Activated CD4-positive, CD25-positive, alpha-beta regulatory T cell treated with anti-CD3 and anti-CD28 coated beads, Interleukin-2, amount 50 U/mL, for 16 hours (primary cell): ENCODE data around the gene CEP250.
A peak's percentile ranks its signal among the peaks of the same experiment; 100 is the strongest.
"Not testable (repeated sequence)": the region's sequence is repeated elsewhere in the genome, so short reads cannot be mapped to it uniquely, and the experiment has no call there.

ENCODE experiments used
- DNase-seq: peaks from one replicate; pipeline ENCODE4 v3.0.0-alpha.2; 2020; ENCODE audit warnings: low read depth, low spot score

CEP250 gene

GRCh38 chr20:35518955-35519354 is 63.6 kb downstream of the CEP250 start:
- DNase-seq, result no peak

GRCh38 chr20:35523298-35523888 is 68.0 kb downstream of the CEP250 start:
- DNase-seq, result no peak

DNA sequence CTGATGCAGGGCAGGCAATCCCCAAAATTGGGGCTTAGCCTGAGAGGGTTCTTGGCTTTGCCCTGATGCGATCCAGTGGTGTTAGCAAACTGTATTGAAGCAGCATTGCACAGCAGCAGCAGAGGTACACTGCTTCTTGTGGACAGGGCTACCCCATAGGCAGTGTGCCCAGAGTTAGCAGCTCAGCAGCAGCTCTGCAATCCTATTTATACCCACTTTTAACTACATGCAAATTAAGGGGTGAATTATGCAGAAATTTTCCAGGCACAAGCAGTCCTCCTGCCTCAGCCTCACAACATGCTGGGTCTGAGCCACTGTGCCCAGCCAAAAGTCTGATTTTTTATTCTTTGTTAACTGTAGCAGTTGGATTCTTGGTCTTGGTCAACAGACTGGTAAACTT is 70.2 kb downstream of the CEP250 start:
- DNase-seq, result no peak

DNA sequence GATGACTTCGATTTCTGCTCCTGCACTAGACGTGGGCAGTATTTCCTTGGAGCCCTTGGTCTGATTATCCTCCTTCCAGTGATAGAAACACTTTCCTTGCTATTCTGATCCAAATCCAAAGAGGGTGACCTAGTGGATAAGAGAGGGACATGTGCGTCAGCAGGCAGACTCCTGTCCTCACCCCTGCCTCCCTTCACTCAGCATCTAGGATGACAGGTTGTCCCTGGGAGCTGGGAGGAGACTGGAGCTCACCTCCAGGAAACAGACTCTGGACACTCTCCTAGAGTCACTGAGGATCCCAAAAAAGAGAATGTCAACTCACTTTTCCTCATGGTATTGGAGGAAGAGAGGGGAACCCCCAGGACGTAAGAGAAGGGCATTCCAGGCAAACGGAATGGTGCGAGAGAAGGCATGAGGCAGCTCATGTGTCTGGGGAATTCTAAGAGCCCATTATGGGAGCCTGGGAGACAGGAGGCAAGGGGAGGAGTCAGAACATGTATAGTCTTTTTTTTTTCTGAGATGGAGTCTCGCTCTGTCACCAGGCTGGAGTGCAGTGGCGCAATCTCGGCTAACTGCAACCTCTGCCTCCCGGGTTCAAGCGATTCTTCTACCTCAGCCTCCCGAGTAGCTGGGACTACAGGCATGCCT is 71.8 kb downstream of the CEP250 start:
- no peak for DNase-seq

DNA sequence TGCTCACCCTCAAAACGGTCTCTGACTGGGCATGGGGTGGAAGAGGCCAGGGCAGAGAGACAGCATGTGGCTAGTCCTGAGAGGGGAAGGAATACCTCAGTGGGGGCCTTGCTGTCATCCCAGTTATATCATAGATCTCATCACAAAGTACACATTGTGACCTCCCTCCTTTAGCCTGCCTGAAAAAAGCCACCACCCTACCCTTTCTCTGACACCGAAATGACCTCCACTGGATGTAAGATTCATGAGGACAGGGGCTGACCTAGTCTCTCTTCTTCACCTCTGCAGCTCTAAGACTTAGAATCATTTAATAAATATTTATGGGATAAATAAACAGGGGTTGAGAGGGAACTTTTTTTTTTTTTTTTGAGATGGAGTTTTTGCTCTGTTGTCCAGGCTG is 74.2 kb downstream of the CEP250 start, which contains the start of gene C20orf173:
Gene C20orf173, minus strand, starts transcription at position 101 of the 400 bp plus-strand sequence. CDS start 279 bp downstream, outside the sequence.
- no peak for DNase-seq

DNA sequence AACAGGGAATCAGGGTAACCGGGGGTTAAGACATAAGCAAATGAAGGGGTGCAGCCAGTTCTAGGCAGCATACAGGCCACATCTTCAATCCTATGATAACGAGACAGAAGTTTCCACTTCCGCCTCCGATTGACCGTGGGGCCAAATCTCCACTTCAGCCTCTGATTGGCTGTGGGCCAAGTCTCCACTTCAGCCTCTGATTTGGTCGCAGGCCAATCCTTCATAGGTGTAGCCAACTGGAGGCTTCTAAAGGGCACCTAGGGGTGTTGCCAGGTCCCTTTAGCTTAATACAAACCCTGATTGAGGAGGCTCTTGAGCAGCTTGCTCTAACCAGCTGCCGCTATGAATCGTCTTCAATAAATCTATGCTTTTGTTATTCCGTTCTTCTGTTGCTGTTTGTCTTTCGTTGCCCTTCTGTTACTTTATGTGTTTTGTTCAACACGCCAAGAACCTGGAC is 84.4 kb downstream of the CEP250 start:
- DNase-seq, result no peak

GRCh38 chr20:35541118-35541782 is 85.9 kb downstream of the CEP250 start:
- no peak for DNase-seq

GRCh38 chr20:35541783-35542662 is 86.6 kb downstream of the CEP250 start, which contains the start of gene ERGIC3:
TSS of gene ERGIC3 (plus strand) at chr20:35542078. CDS start at chr20:35542098, 20 bp downstream.
- DNase-seq, result peak; percentile 88

GRCh38 chr20:35542990-35543389 is 87.6 kb downstream of the CEP250 start:
- no peak for DNase-seq

GRCh38 chr20:35544436-35544835 is 89.0 kb downstream of the CEP250 start:
- DNase-seq, result no peak

GRCh38 chr20:35544941-35545340 is 89.5 kb downstream of the CEP250 start:
- DNase-seq, result not testable (repeated sequence)

DNA sequence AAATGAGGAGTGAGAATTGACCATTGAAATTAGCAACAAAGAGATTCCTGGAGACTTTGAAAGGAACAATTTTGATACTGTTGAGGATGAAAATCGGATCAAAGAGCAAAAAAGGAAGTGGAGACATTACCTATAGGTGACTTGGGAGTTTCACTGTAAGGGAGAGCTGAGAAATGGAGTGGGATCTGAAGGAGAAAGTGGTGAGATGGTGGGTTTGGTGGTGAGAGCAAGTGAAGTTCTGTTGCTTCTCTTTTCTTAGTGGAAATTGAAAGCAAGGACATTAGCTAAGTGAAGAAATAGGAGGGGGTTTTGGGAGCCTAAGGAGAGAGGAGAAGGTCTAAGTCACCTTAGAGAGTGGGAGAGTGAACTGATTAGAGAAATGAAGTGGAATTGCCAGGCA is 90.7 kb downstream of the CEP250 start:
- DNase-seq, result no peak

- DNase-seq, result no peak
Measured at GRCh38 chr20:35547329-35547728, 91.9 kb downstream of the CEP250 start.

DNA sequence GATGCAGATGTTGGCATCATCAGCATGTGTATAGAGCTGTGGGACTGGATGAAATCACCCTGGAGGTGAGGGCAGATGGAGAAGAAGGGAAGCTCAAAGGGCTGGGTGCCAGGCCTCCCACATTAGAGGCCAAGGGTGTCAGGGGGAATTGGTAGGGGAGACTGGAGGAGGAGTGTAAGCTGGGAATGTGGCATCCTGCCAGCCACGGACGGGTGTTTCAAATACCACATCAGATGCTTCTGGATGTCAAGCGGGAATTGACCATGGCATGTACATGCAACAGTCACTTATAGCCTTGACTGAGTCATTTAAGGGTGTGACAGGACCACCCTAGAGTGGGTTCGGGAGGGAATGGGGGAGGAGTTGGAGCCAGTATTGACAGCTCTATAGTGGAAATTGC is 96.1 kb downstream of the CEP250 start:
- no peak for DNase-seq

DNA sequence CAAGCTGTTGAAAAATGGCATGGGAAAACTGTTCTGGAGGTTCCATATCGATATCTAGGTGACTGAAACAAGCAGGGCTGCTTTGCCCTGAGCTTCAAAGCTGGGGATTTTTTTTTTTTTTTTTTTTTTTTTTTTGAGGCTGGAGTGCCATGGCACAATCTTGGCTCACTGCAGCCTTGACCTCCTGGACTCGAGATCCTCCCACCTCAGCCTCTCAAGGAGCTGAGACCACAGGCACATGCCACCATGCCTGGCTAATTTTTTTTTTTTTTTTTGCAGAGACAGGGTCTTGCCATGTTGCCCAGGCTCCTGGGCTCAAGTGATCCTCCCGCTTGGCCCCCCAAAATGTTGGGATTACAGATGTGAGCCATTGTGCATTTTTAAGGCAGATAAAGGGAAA is 97.5 kb downstream of the CEP250 start:
- no peak for DNase-seq

- DNase-seq, result not testable (repeated sequence)
Measured at GRCh38 chr20:35555461-35555860, 100.1 kb downstream of the CEP250 start.

GRCh38 chr20:35555951-35556645 is 100.7 kb downstream of the CEP250 start:
- no peak for DNase-seq

DNA sequence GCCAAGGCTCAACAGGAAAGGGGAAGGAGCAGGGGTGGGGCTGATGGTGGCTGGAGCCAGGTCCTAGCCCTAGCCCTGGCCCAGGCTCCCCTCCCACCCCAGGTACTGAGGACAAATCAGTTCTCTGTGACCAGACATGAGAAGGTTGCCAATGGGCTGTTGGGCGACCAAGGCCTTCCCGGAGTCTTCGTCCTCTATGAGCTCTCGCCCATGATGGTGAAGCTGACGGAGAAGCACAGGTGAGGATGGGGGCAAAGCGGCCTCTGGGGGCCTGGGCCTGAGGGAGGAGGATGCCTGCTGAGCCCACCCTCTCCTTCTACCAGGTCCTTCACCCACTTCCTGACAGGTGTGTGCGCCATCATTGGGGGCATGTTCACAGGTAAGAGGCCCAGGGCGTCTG is 101.5 kb downstream of the CEP250 start:
- no peak for DNase-seq

GRCh38 chr20:35558451-35558850 is 103.1 kb downstream of the CEP250 start:
- no peak for DNase-seq

GRCh38 chr20:35559042-35559693 is 103.8 kb downstream of the CEP250 start:
- no peak for DNase-seq

DNA sequence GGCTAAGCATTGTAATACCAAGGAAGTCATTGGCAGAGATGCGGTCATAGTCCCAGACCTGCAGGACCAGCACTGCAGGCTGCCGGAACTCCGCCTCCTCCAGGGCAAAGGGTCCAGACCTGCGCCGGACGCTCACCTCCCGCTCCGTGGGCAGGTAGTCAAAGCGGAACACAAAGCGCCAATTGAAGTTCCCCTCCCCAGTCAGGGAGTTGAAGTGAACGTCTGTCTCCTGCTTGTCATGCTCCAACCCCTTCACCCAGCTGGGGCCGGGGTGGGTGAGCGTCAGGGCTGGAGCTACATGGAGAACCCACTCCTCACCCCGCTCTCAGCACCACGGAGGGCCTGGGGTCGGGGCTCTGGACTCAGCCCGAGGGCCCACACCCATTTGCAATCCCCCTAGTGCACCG is 104.7 kb downstream of the CEP250 start:
- DNase-seq, result no peak
